K562 (cell line): ENCODE results near the gene GPR32. TPM values are rescaled to one million over a fixed set of nuclear protein-coding genes. Genes with fewer than 3 reads are reported as not detected.
A peak's percentile ranks its signal among the peaks of the same experiment; 100 is the strongest.

ENCODE experiments used
- ATAC-seq: fragments of 200-7000 bp; cut with Tn5 transposase; 3 replicates; pipeline ENCODE4 v1.9.1; 2020; ENCODE audit warnings: moderate library complexity
- BruUV-seq: library from RNA; stranded (reverse); fragments of 400-500 nt; replicated peaks from 2 replicates; lab custom pipeline; 2021; lab: Mats Ljungman, UMichigan
- CTCF ChIA-PET: fragments of 300-600 bp; formaldehyde crosslinking; extraction: SDS; loops from one replicate; lab custom pipeline; 2021; ENCODE audit warnings: low intra/inter-chr PET ratio; lab: Yijun Ruan, JAX
- POLR2A ChIA-PET: fragments of 300-600, 350-650 bp; sonication (Branson Sonifier 250); formaldehyde crosslinking; extraction: SDS; loops from one replicate; lab custom pipeline; 2021; ENCODE audit warnings: antibody characterized with exemption, inconsistent platforms; lab: Yijun Ruan, JAX
- DNase-seq, 4 experiments: peaks; one replicate each; pipeline versions ENCODE4 v3.0.0 to v3.0.0-alpha.2; 2011 to 2018; ENCODE audit warnings: low spot score in 3 of 4, mixed read lengths in 3 of 4; ENCODE audit errors: extremely low read depth in 1 of 4
- FAIRE-seq: peaks from 2 replicates; lab custom pipeline; 2011; peaks lifted over from hg19 to GRCh38; lab: Jason Lieb, UNC
- H2AFZ ChIP-seq: 2 replicates; pipeline ENCODE4 v1.6.0; 2011; ENCODE audit warnings: low read depth, low read length, control low read depth, inconsistent platforms
- H3K27ac ChIP-seq: fragments of 200-600 bp; 3 replicates; pipeline ENCODE4 v1.8.0; 2011; ENCODE audit warnings: low read depth, mild to moderate bottlenecking, control low read depth, inconsistent platforms, low read length, moderate library complexity, mixed read lengths; ENCODE audit errors: extremely low read depth
- H3K27me3 ChIP-seq, 2 experiments: fragments of 300-600 bp in 1 of 2; 2 replicates in 1 of 2; 3 replicates in 1 of 2; pipeline versions ENCODE4 v1.6.0 to v1.8.0; 2011; ENCODE audit warnings: inconsistent platforms in 2 of 2, low read length in 2 of 2, mild to moderate bottlenecking in 1 of 2, mixed read lengths in 1 of 2, moderate library complexity in 1 of 2; ENCODE audit not compliant: control insufficient read depth in 2 of 2, insufficient read depth in 2 of 2
- H3K36me3 ChIP-seq: fragments of 300-600 bp; 3 replicates; pipeline ENCODE4 v1.8.0; 2011; ENCODE audit warnings: mild to moderate bottlenecking, low read length, inconsistent platforms; ENCODE audit not compliant: control insufficient read depth, insufficient read depth
- H3K4me1 ChIP-seq, 2 experiments: fragments of 200-600 bp in 1 of 2; replicated peaks in 1 of 2; 2 replicates in 1 of 2; 3 replicates in 1 of 2; pipeline versions ENCODE4 v1.5.1 to v1.8.0; 2011; ENCODE audit warnings: inconsistent platforms in 2 of 2, low read length in 2 of 2, mild to moderate bottlenecking in 1 of 2, mixed read lengths in 1 of 2, moderate library complexity in 1 of 2; ENCODE audit not compliant: control insufficient read depth in 2 of 2, insufficient read depth in 2 of 2
- H3K4me2 ChIP-seq: 2 replicates; pipeline ENCODE4 v1.6.1; 2011; ENCODE audit warnings: low read length, control low read depth, inconsistent platforms, mixed read lengths; ENCODE audit not compliant: insufficient read depth
- H3K4me3 ChIP-seq: fragments of 200-600 bp; sonication (generic), shearing (Covaris generic); 2 replicates; pipeline ENCODE4 v1.5.1; 2016; ENCODE audit warnings: control low read depth, inconsistent platforms
- H3K79me2 ChIP-seq: fragments of 200-600 bp; 3 replicates; pipeline ENCODE4 v1.8.0; 2011; ENCODE audit warnings: low read length, inconsistent platforms; ENCODE audit not compliant: control insufficient read depth, insufficient read depth
- H3K9ac ChIP-seq, 2 experiments: 2 replicates each; pipeline versions ENCODE4 v1.6.0 to v1.6.1; 2011; ENCODE audit warnings: low read depth in 2 of 2, low read length in 2 of 2, control low read depth in 1 of 2, inconsistent platforms in 1 of 2, mild to moderate bottlenecking in 1 of 2, mixed read lengths in 1 of 2; ENCODE audit not compliant: insufficient read depth in 1 of 2
- H3K9me1 ChIP-seq: one replicate; pipeline ENCODE4 v1.6.0; 2011; ENCODE audit warnings: inconsistent platforms, mild to moderate bottlenecking, low read length, moderate library complexity; ENCODE audit not compliant: control insufficient read depth, insufficient read depth
- H3K9me3 ChIP-seq: replicated peaks from 2 replicates; pipeline ENCODE4 v1.5.1; 2011; ENCODE audit warnings: low read depth, low read length, inconsistent platforms; ENCODE audit not compliant: control insufficient read depth, insufficient read depth
- H4K20me1 ChIP-seq: replicated peaks from 2 replicates; pipeline ENCODE4 v1.6.1; 2011; ENCODE audit warnings: low read length, inconsistent platforms, mixed read lengths; ENCODE audit not compliant: control insufficient read depth, insufficient read depth
- ERF ChIP-seq: fragments of 450-650 bp; formaldehyde crosslinking; IDR thresholded peaks from 2 replicates; pipeline ENCODE4 v1.4.0; 2020; ENCODE audit warnings: mild to moderate bottlenecking, mixed read lengths
- HOMEZ ChIP-seq: fragments of 250-450 bp; sonication (Bioruptor Pico); IDR thresholded peaks from 2 replicates; pipeline ENCODE4 v1.4.0; 2020; ENCODE audit warnings: mild to moderate bottlenecking, moderate library complexity
- HSF4 ChIP-seq: fragments of 250-450 bp; sonication (Bioruptor Pico); IDR thresholded peaks from 2 replicates; pipeline ENCODE4 v2.1.2; 2022; ENCODE audit warnings: mild to moderate bottlenecking, moderate library complexity, borderline replicate concordance
- MITF ChIP-seq: IDR thresholded peaks from 2 replicates; pipeline ENCODE4 v1.6.1; 2014; ENCODE audit warnings: antibody characterized with exemption
- NFE2L1 ChIP-seq: fragments of 450-650 bp; IDR thresholded peaks from 2 replicates; pipeline ENCODE4 v1.6.1; 2016; ENCODE audit warnings: missing genetic modification characterization, low read depth, mild to moderate bottlenecking, missing compliant biosample characterization, moderate library complexity, borderline replicate concordance
- SIX5 ChIP-seq, 2 experiments: IDR thresholded peaks; 2 replicates each; pipeline ENCODE4 v1.6.1; 2011; ENCODE audit warnings: low read length in 2 of 2, borderline replicate concordance in 1 of 2, low read depth in 1 of 2, mild to moderate bottlenecking in 1 of 2, moderate library complexity in 1 of 2; ENCODE audit not compliant: insufficient read depth in 1 of 2
- SMARCA5 ChIP-seq: fragments of 450-650 bp; IDR thresholded peaks from 2 replicates; pipeline ENCODE4 v1.6.1; 2016
- SRSF1 ChIP-seq: fragments of 200-400 bp; formaldehyde crosslinking; IDR thresholded peaks from 2 replicates; pipeline ENCODE4 v1.6.1; 2017; ENCODE audit warnings: mild to moderate bottlenecking, low read depth, low read length, moderate library complexity
- TAF7 ChIP-seq: fragments of 450-650 bp; IDR thresholded peaks from 2 replicates; pipeline ENCODE4 v1.6.1; 2016; ENCODE audit warnings: missing genetic modification characterization, missing compliant biosample characterization
- TBP ChIP-seq: optimal IDR thresholded peaks from 2 replicates; pipeline ENCODE3; 2011; ENCODE audit warnings: low read depth, low read length, improper control_type of control experiment
- THAP7 ChIP-seq: fragments of 250-450 bp; sonication (Bioruptor Pico); IDR thresholded peaks from 2 replicates; pipeline ENCODE4 v1.5.0; 2021
- YBX1 ChIP-seq: fragments of 450-650 bp; IDR thresholded peaks from 2 replicates; pipeline ENCODE4 v1.7.1; 2016; ENCODE audit warnings: mild to moderate bottlenecking
- ZBTB12 ChIP-seq: fragments of 250-450 bp; sonication (Bioruptor Pico); IDR thresholded peaks from 2 replicates; pipeline ENCODE4 v1.4.0; 2020
- ZNF324 ChIP-seq: fragments of 250-450 bp; sonication (Bioruptor Pico); IDR thresholded peaks from 2 replicates; pipeline ENCODE4 v1.4.0; 2020; ENCODE audit warnings: mild to moderate bottlenecking
- WGBS: fragments of 100-300 bp; shearing (Covaris generic); methylation state at CpG from one replicate; pipeline ENCODE4 v1.1.6; 2016; ENCODE audit warnings: low coverage, mixed read lengths; ENCODE audit not compliant: insufficient coverage; ENCODE audit errors: missing lambda C conversion rate; 5-methylcytosine and 5-hydroxymethylcytosine counted together
- in situ Hi-C: fragments of 300-500 bp; cut with MboI; formaldehyde crosslinking; loops from 4 replicates; pipeline ENCODE4 v1.15.0; 2018; ENCODE audit warnings: inconsistent platforms, mixed read lengths
- intact Hi-C: fragments of 100-400 bp; cut with micrococcal nuclease; formaldehyde crosslinking; loops from 2 replicates; pipeline ENCODE4 v1.14.2; 2022
- polyA plus RNA-seq, 8 experiments: library from polyadenylated mRNA; depleted of rRNA in 4 of 8; stranded (reverse) in 5 of 8; unstranded in 3 of 8; fragments of >200 nt; fragmentation: Nextera tagmentation in 2 of 8; fragmentation: Illumina TruSeq in 1 of 8; extraction: Ambion mirVana in 2 of 8; extraction: Trizol in 1 of 8; gene quantifications; 2 replicates each; pipeline versions ENCODE4 v1.2.1 to v1.2.3, GENCODE V29; 2011 to 2014; ENCODE audit warnings: inconsistent platforms in 1 of 8, missing spikeins in 1 of 8
- total RNA-seq, 7 experiments: library from RNA; depleted of rRNA in 6 of 7; stranded (reverse); fragments of >200 nt in 6 of 7; fragmentation: Illumina TruSeq in 2 of 7; extraction: Trizol in 2 of 7; gene quantifications; 2 replicates each; pipeline versions ENCODE4 v1.2.1 to v1.2.3, GENCODE V29; 2011 to 2021; ENCODE audit warnings: low replicate concordance in 1 of 7

Gene GPR32
- total and polyA plus RNA-seq, 9 of the 15 experiments (the other 6 are each of a cell fraction or from before 2014, with no cell fraction given): not detected

- ATAC-seq: no peak
- H3K79me2 ChIP-seq: no peaks in the 10 kb centered on the region
- peaks cover 11 to 12% of the 10 kb centered on the region in 2 experiments; a peak in 3 of 5 replicates for H3K4me1 ChIP-seq
- peak overlapping the region; percentile 38; the same call in 1 of the 2 replicates for H2AFZ ChIP-seq
- no peak overlapping the region for H3K27ac ChIP-seq
- H3K4me3 ChIP-seq: no peak overlapping the region
- ChIA-PET POLR2A (interaction anchor here (1.2 kb wide), 1 partner anchor 10 kb away, joined by 4 read pairs; no protein-coding TSS in a partner anchor), CTCF (no interaction called here)
- no peak overlapping the region for H3K9ac ChIP-seq
- no peak for FAIRE-seq
- H4K20me1 ChIP-seq: no peaks in the 10 kb centered on the region
- no peak for DNase-seq
- no peaks in the 10 kb centered on the region for H3K36me3 ChIP-seq
- no peaks in the 10 kb centered on the region for H3K27me3 ChIP-seq
- no peaks in the 10 kb centered on the region for H3K9me1 ChIP-seq
- intact Hi-C loops (no loop called here), in situ Hi-C loops (no loop called here)
- TF ChIP-seq TAF7 (tag): no peak
- no peak for TF ChIP-seq THAP7 (CRISPR knock-in tag)
- TF ChIP-seq NFE2L1: no peak
- no peak for TF ChIP-seq ZBTB12 (CRISPR knock-in tag)
- no peak for TF ChIP-seq SIX5 (IDR thresholded peaks at IDR 0.05; ENCODE audit: borderline replicate concordance in 1 of 2, insufficient read depth in 1 of 2, low read depth in 1 of 2, low read length in 2 of 2)
- TF ChIP-seq SMARCA5: no peak
- no peak for TF ChIP-seq MITF
- TF ChIP-seq YBX1: no peak
- no peak for TF ChIP-seq TBP
- TF ChIP-seq SRSF1: no peak
- TF ChIP-seq HOMEZ (CRISPR knock-in tag): no peak
- TF ChIP-seq ZNF324 (CRISPR knock-in tag): no peak
- TF ChIP-seq ERF: no peak
- TF ChIP-seq HSF4 (CRISPR knock-in tag): no peak
- no TSS peak for BruUV-seq
- H3K4me2 ChIP-seq: no peak overlapping the region
- WGBS: 75% methylated on average over 15 of the region's 15 CpGs
- H3K9me3 ChIP-seq: peaks cover 4% of the 10 kb centered on the region; the same call in 1 of the 2 replicates
These were observed 20.3 kb upstream of the GPR32 start for GRCh38 chr19:50750010-50750409.
